ENCODE data around the gene PLP1. TPM values are rescaled to one million over a fixed set of nuclear protein-coding genes. Genes with fewer than 3 reads are reported as not detected.
"Not testable (repeated sequence)": the region's sequence is repeated elsewhere in the genome, so short reads cannot be mapped to it uniquely, and the experiment has no call there.

Gene PLP1
- total RNA-seq, 1 experiment from 2014 or later: 60.7 TPM

DNA sequence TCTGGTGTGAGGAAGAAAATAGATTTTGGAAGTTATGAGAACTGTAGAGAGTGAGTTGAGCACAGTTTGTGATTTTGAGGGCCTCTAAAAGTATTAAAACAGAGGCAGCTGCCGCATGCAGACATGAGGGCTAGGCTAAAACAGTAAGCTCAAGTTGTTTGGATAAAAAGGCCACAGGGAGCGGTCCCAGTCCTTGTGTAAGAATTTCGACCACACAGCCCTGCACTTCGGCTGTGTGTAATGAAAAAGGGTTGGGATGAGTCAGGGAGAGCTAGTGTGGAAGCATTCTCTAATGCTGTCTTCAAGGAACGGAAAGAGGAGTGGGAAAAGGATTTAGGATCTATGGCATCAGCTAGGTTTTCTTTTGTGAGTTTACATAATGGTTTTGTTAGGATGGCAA lies 13.1 kb upstream of the PLP1 start:
- H3K27me3 ChIP-seq (ENCODE audit: control insufficient read depth, insufficient read depth, low read length); DNase-seq; H3K36me3 ChIP-seq (replicated peaks; ENCODE audit: control insufficient read depth, insufficient read depth, low read length): not testable (repeated sequence)
- peak overlapping the region; percentile 15; the same call in 1 of the 2 replicates for H3K4me3 ChIP-seq (ENCODE audit: insufficient read depth, low read depth, low read length)

GRCh38 chrX:103766813-103767555 lies 9.7 kb upstream of the PLP1 start:
- H3K27me3 ChIP-seq (ENCODE audit: control insufficient read depth, insufficient read depth, low read length); DNase-seq; H3K36me3 ChIP-seq (replicated peaks; ENCODE audit: control insufficient read depth, insufficient read depth, low read length): not testable (repeated sequence)
- H3K4me3 ChIP-seq (ENCODE audit: insufficient read depth, low read depth, low read length): peak overlapping the region; percentile 54

DNA sequence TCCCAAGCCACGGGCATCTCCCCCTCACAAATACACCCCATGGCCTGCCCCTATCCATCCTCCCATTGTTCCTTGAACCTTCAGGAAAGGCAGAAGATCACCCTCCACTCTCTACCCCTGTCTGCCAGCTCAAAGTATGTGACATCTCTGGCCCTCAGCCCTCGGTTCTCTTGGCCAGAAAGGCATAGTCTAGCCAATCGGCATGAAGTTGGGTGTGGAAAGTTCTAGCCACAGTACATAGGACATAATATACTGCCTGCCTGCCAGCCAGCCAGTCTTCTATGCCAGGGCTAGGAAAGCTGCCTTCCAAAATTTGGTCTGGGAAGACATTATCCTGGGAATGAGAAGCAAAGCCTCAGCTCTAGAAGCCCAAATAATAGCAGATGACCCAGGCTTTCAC lies 3.2 kb upstream of the PLP1 start:
- Histone ChIP-seq H3K27me3 (ENCODE audit: control insufficient read depth, insufficient read depth, low read length) (no peaks in the 10 kb centered on the region; the same call in 1 of the 2 replicates), H3K4me3 (ENCODE audit: insufficient read depth, low read depth, low read length) (no peak overlapping the region), H3K36me3 (replicated peaks; ENCODE audit: control insufficient read depth, insufficient read depth, low read length) (peaks cover 40% of the 10 kb centered on the region)
- DNase-seq: no peak

DNA sequence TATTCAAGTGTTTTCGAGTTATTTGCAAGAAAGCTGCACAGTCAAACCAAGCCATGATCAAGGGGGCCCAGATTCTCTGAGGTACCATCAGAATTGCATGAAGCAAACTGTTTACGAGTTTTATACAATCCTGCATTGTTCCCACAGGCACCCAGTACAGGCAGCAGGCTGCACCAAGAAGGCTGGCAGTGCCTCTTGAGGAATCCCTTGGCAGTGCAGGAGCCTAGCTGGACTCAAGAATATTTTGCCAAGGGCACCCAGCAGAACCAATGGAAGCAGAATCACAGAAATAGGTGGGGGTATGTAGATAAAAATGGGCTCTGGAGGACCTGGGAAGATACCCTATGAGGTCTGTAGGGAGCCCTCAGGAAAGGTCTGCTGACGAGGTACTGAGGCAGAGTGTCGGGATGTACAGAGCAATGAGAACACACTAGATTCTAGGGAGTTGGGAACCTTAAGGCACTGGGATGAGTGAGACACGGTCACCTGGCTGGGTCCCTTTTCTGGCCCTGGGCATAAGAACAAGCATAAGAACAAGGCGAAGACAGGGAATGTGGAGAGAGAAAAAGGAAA lies 2.5 kb upstream of the PLP1 start:
- Histone ChIP-seq H3K36me3 (replicated peaks; ENCODE audit: control insufficient read depth, insufficient read depth, low read length) (peaks cover 43% of the 10 kb centered on the region), H3K4me3 (ENCODE audit: insufficient read depth, low read depth, low read length) (no peak overlapping the region), H3K27me3 (ENCODE audit: control insufficient read depth, insufficient read depth, low read length) (no peaks in the 10 kb centered on the region; the same call in 1 of the 2 replicates)
- DNase-seq: no peak

DNA sequence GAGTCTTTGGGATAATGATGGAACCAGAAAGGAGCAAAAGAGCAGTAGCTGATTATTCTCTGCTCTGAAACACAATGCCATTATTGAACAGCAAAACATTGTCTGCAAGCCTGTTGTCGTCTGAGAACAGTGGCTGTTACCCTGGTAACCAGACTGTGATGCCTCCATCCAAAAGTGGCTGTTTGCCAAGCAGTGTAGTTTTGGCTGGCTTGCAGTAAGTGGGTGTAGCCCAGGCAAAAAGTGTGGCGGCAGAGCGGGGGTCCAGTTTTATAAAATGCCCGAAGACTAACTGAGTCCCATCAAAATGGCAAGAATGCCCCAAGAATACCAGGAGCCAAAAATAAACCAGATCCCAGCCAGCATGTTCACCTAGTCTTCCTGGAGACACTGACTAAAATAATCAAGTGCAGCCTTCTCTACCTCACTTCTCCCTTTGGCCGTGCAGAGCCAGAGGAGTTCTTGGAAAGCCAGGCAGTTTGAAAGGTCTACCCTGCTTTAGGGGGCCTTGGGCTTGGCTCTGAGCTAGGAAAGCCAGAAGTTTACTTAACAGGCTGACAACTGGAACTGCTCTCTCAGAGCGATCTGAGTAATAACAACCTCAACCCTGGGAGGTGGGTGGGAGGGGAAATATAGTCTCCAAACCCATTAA lies 2.6 kb downstream of the PLP1 start:
- Histone ChIP-seq H3K4me3 (ENCODE audit: insufficient read depth, low read depth, low read length) (no peak overlapping the region), H3K36me3 (replicated peaks; ENCODE audit: control insufficient read depth, insufficient read depth, low read length) (peaks cover 54% of the 10 kb centered on the region), H3K27me3 (ENCODE audit: control insufficient read depth, insufficient read depth, low read length) (no peaks in the 10 kb centered on the region; the same call in 1 of the 2 replicates)
- no peak for DNase-seq

DNA sequence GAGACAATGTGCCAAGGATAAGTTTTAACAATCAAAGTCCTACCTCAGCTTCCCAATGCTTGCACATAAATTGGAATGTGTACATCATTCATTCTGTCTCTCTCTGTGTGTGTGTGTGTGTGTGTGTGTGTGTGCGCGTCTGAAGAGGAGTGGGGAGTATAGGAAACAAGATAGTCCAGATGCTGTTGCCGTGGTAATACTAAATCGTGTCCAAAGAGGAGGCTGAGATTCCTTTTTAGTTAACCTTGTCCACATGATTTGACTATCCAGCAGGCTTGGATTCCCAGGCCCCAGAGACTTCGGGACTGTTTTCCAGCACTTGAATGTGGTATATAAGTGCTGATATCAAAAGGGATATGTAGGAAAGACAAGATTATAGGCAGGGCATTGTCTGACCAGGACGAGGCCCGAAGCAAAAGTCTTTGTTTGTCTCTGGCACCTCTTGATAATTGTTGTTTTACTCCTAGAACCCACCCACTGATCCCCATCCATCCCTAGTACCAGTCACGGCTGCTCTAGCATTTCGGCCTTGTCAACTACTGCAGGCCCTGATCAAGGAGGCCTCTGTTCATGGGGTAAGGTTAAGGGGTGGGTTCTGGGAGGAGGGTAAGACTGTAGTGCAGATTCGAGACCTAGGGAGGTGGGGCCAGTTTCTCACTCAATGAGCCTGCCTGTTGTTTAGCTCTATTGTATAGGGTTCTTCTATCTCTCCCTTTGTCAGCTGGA lies 3.9 kb downstream of the PLP1 start:
- DNase-seq: no peak
- Histone ChIP-seq H3K36me3 (replicated peaks; ENCODE audit: control insufficient read depth, insufficient read depth, low read length) (peaks cover 51% of the 10 kb centered on the region), H3K4me3 (ENCODE audit: insufficient read depth, low read depth, low read length) (no peak overlapping the region), H3K27me3 (ENCODE audit: control insufficient read depth, insufficient read depth, low read length) (no peaks in the 10 kb centered on the region; the same call in 1 of the 2 replicates)

DNA sequence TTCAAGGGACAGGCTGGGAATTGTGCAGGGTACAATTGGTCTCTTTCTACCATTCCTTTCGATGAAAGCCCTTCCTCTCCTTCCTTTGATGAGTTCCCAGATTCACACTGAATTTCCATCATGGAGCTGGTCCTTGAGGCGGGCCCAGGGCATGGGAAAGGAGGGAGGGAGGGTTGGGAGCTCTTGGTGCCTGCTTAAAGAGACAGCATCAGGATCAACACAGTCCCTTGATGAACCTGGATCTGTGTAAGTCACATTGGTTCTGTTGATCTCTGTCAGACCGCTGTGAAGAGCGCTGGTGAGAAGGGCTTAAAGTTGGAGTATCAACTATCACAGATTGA lies 4.4 kb downstream of the PLP1 start:
- H3K27me3 ChIP-seq (ENCODE audit: control insufficient read depth, insufficient read depth, low read length): no peaks in the 10 kb centered on the region
- no peak overlapping the region for H3K4me3 ChIP-seq (ENCODE audit: insufficient read depth, low read depth, low read length)
- DNase-seq: no peak
- peaks cover 54% of the 10 kb centered on the region for H3K36me3 ChIP-seq (replicated peaks; ENCODE audit: control insufficient read depth, insufficient read depth, low read length)

DNA sequence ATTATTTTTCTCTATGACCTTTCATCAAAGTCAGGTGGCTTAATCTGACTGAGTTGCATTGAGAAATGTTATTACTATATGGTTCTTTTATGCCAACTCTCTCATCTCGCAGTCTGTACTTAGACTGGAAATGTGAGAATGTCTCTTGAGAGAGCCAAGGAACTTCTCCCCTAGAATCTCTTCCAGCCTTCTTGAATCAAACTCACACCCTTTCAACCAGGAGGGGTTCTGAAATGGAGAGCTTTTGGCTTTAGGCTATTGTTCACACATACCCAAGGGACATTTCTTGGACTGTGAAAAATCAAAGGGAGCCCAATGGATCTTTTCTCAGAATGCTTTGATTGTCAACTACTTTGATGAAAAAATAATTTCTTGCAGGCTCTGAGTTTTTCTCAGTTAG lies 5.1 kb downstream of the PLP1 start:
- H3K36me3 ChIP-seq (replicated peaks; ENCODE audit: control insufficient read depth, insufficient read depth, low read length): peaks cover 61% of the 10 kb centered on the region
- no peak for DNase-seq

GRCh38 chrX:103782640-103783039 lies 6.0 kb downstream of the PLP1 start:
- H3K27me3 ChIP-seq (ENCODE audit: control insufficient read depth, insufficient read depth, low read length): no peaks in the 10 kb centered on the region
- peaks cover 62% of the 10 kb centered on the region for H3K36me3 ChIP-seq (replicated peaks; ENCODE audit: control insufficient read depth, insufficient read depth, low read length)
- no peak overlapping the region for H3K4me3 ChIP-seq (ENCODE audit: insufficient read depth, low read depth, low read length)
- DNase-seq: no peak

More for the DNA sequence above, 5.1 kb downstream of the PLP1 start:
- Histone ChIP-seq H3K4me3 (ENCODE audit: insufficient read depth, low read depth, low read length) (no peak overlapping the region), H3K27me3 (ENCODE audit: control insufficient read depth, insufficient read depth, low read length) (no peaks in the 10 kb centered on the region)

- H3K27me3 ChIP-seq (ENCODE audit: control insufficient read depth, insufficient read depth, low read length): no peaks in the 10 kb centered on the region
- H3K4me3 ChIP-seq (ENCODE audit: insufficient read depth, low read depth, low read length): no peak overlapping the region
- no peak for DNase-seq
- peaks cover 63% of the 10 kb centered on the region for H3K36me3 ChIP-seq (replicated peaks; ENCODE audit: control insufficient read depth, insufficient read depth, low read length)
These were observed 6.6 kb downstream of the PLP1 start for GRCh38 chrX:103783196-103783595.

DNA sequence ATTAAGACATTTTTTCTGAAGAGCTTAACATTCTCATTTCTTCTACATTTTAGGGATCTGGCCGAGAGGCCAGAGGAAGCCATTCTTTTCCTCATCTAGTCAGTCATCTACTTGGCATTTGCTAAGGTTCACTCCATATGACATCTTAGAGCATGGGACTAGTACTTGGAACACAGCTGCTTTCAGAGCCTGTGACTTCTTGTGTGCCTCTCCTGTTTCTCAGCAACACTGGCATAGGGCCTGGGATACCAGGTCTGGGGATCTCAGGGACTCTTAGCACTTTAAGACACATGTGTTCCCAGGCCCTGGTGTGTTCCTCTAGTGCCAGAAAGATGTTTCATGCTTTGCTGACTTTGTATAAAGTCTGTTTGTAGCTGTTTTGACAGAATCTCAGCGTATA lies 7.3 kb downstream of the PLP1 start:
- Histone ChIP-seq H3K27me3 (ENCODE audit: control insufficient read depth, insufficient read depth, low read length) (no peaks in the 10 kb centered on the region), H3K36me3 (replicated peaks; ENCODE audit: control insufficient read depth, insufficient read depth, low read length) (peaks cover 67% of the 10 kb centered on the region), H3K4me3 (ENCODE audit: insufficient read depth, low read depth, low read length) (no peak overlapping the region)
- DNase-seq: no peak

DNA sequence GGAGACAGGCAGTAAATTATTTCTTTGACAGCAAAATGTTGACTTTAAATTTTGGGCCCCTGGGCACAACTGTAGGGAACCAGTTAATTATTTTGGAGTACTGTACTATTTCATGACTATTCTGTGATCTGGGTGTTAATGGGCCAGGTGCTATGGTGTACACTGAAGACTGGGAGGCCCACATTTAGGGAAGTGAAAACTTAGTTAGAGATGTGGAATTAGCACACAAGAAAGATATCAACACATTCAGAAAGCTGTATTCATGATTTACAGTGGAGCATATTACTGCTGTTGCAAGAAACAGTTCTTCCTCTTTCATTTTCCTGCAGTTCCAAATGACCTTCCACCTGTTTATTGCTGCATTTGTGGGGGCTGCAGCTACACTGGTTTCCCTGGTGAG lies 12.4 kb downstream of the PLP1 start:
- DNase-seq: no peak
- H3K27me3 ChIP-seq (ENCODE audit: control insufficient read depth, insufficient read depth, low read length): no peaks in the 10 kb centered on the region
- no peak overlapping the region for H3K4me3 ChIP-seq (ENCODE audit: insufficient read depth, low read depth, low read length)
- H3K36me3 ChIP-seq (replicated peaks; ENCODE audit: control insufficient read depth, insufficient read depth, low read length): peaks cover 59% of the 10 kb centered on the region

- Histone ChIP-seq H3K27me3 (ENCODE audit: control insufficient read depth, insufficient read depth, low read length) (no peaks in the 10 kb centered on the region), H3K4me3 (ENCODE audit: insufficient read depth, low read depth, low read length) (no peak overlapping the region), H3K36me3 (replicated peaks; ENCODE audit: control insufficient read depth, insufficient read depth, low read length) (peaks cover 44% of the 10 kb centered on the region)
- DNase-seq: no peak
These were observed 14.6 kb downstream of the PLP1 start for GRCh38 chrX:103791228-103791627.

DNA sequence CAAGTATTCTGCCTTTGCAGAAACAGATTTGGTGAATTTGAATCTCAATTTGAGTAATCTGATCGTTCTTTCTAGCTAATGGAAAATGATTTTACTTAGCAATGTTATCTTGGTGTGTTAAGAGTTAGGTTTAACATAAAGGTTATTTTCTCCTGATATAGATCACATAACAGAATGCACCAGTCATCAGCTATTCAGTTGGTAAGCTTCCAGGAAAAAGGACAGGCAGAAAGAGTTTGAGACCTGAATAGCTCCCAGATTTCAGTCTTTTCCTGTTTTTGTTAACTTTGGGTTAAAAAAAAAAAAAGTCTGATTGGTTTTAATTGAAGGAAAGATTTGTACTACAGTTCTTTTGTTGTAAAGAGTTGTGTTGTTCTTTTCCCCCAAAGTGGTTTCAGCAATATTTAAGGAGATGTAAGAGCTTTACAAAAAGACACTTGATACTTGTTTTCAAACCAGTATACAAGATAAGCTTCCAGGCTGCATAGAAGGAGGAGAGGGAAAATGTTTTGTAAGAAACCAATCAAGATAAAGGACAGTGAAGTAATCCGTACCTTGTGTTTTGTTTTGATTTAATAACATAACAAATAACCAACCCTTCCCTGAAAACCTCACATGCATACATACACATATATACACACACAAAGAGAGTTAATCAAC lies 15.3 kb downstream of the PLP1 start:
- DNase-seq: no peak

More for the DNA sequence above, 15.3 kb downstream of the PLP1 start:
- H3K36me3 ChIP-seq (replicated peaks; ENCODE audit: control insufficient read depth, insufficient read depth, low read length): peaks cover 37% of the 10 kb centered on the region
- H3K27me3 ChIP-seq (ENCODE audit: control insufficient read depth, insufficient read depth, low read length): no peaks in the 10 kb centered on the region
- H3K4me3 ChIP-seq (ENCODE audit: insufficient read depth, low read depth, low read length): no peak overlapping the region
